G401.6 (cell line): ENCODE data around the gene TM9SF1.
A peak's percentile ranks its signal among the peaks of the same experiment; 100 is the strongest.
"Not testable (repeated sequence)": the region's sequence is repeated elsewhere in the genome, so short reads cannot be mapped to it uniquely, and the experiment has no call there.

Experiments
- FAIRE-seq: peaks from 2 replicates; lab custom pipeline; 2012; peaks lifted over from hg19 to GRCh38; lab: Jason Lieb, UNC

Gene TM9SF1

GRCh38 chr14:24222987-24223386 is 27.7 kb upstream of the TM9SF1 start:
- FAIRE-seq: not testable (repeated sequence)

DNA sequence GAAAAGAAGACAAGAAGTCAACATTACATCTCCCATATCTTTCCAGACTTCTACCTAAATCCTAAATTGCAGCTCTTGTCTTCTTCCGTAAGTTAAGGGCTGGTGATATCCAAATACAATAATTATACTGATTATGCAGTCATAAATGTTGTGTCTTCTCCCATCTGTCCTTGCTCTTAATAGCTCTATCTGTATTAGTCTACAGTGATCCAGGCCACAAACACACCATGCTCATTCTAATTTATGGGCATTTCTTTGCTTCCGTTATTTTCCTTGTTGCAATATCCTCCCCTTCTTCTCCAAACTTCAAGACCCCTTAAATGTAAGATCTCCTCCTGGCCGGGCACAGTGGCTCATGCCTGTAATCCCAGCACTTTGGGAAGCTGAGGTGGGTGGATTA is 24.3 kb upstream of the TM9SF1 start:
- no peak for FAIRE-seq

- no peak for FAIRE-seq
These were observed 23.8 kb upstream of the TM9SF1 start for GRCh38 chr14:24219080-24219479.

DNA sequence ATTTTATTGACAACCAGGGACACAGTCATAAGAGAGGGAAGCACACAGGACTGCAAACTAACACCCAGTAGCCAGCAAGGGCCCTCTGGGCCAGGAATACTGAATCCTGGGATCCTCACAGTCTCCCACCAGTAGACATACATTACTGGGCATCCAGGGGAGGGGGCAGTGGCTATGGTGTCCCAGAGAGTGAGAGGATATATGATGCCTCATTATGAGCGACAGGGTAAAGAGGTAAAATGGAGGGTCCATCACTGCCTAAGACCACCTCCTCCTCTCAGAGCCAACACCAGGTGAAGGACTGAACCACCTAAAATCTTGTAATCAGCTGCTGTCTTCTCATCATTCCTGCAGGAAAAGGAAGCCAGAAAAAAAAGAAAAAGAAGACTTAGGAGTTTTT is 21.6 kb upstream of the TM9SF1 start:
- not testable (repeated sequence) for FAIRE-seq

GRCh38 chr14:24216345-24216699 is 21.1 kb upstream of the TM9SF1 start:
- FAIRE-seq: no peak

DNA sequence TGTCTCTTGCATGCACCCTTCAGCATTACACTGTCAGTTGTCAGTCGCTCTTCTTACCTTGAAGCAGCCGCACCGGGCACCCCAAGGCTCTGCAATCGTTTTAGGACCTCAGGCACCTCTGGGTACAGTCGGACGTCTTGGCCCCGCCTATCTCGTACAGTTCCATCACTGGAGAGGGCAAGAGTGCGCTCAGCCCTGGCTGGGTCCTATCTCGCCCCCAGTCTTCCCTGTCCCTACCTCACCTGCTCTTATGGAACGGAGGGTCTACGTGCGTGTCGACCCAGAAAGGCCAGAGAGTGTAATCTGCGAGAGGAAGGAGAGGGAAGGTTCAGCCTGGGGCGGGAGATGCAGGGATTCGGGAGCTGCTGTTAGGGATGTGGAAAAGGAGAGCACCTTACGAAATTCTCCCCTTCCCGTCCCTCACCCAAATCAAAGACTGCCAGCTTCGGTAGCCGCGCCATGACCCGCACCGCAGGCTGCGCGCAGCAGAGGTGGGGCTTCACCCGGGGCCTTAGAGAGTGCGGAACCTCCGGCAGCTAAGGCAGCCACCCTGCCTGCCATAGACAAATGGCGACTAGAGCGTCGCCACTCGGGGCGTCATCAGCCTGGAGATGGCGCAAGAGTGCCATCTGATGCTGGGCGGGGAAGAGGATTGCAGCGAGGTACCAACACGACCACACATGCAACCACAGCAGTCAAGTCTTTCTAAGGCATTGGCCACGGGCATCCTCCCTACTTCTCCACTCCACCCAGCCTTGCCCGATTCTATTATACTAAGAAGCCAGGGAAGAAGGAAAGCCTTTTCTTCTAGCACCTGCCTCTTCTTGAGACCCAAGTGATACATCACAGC is 20.5 kb upstream of the TM9SF1 start, which contains the start of gene MDP1:
TSS of gene MDP1 (minus strand) at position 572 of the 850 bp plus-strand sequence. CDS start at position 461, 111 bp downstream.
- peak; percentile 60 for FAIRE-seq

GRCh38 chr14:24213866-24214662 is 18.8 kb upstream of the TM9SF1 start:
- FAIRE-seq: no peak

DNA sequence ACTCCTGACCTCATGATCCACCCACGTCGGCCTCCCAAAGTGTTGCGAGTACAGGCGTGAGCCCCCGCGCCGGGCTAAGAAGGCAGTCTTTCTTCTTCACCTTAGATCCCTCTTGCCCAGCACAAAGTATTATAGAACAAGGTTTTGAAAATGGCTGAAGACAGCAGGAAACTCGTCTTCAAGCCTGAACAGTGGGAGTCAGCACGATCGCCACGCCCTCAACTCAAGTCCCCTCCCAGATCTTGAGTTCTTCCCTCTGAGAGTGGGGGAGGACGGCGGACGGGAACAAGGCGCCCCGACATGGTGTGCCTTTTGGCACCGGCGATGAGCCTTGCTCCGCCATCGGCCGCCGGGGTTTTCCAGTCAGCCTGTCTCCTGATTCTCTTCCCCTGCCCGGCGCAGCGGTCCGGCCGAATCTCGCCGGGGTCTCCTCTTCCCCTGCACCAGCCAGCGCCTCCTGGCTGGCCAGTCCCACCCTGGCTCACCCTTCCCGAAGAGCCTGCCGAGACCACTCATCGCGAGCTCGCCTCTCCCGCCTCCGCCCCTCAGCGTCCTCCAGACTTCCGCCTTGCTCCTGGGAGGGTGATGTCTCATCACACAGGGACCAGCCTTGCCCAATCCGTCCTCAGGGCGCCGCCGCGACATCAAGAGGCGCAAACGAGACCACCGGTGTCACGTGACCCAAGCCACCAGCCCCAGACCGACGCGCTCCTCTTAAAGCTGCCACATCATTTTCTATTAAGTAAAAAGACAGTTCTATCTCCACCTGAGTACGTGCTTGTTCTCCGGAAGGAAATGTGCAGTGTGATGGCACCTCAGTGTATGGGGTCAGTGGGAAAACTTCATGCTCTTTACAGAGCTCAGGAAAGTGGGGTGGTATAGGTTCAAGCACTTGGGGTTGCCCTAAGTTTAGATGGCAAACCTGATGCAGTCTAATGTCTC is 18.0 kb upstream of the TM9SF1 start, which contains the start of gene CHMP4A:
TSS of gene CHMP4A (minus strand) at position 565 of the 942 bp plus-strand sequence. CDS start at position 516, 49 bp downstream.
- FAIRE-seq: peak; percentile 93

- FAIRE-seq: no peak
These were observed 16.1 kb upstream of the TM9SF1 start for GRCh38 chr14:24211311-24211710.

DNA sequence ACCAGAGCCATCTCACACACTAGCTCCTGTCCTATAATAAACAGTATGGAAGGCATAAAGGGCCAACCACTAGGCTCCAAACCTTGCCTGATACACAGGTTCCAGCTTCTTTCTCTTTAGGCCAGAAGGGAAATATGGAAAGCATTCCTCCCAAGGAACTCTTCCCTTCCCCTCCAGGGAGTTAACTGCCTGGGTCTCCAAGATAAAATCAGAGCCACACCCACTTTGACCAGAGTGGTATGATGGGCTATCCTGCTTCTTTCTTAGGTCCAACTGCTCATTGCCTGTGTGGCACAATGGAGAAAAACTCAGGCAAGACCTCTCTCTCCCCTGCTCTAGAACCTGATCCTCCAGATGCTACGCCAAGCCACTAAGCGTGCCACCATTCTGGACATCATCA is 12.4 kb upstream of the TM9SF1 start:
- FAIRE-seq: no peak

DNA sequence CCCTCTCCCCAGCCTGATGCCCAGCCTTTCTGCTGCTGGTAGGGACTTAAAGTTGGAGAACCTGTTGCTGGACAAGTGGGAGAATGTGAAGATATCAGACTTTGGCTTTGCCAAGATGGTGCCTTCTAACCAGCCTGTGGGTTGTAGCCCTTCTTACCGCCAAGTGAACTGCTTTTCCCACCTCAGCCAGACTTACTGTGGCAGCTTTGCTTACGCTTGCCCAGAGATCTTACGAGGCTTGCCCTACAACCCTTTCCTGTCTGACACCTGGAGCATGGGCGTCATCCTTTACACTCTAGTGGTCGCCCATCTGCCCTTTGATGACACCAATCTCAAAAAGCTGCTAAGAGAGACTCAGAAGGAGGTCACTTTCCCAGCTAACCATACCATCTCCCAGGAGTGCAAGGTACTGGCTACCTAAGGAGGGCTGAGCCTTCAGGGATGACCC is 11.9 kb upstream of the TM9SF1 start:
- no peak for FAIRE-seq

- FAIRE-seq: no peak
These were observed 11.2 kb upstream of the TM9SF1 start for GRCh38 chr14:24206260-24207103.

- no peak for FAIRE-seq
These were observed 9.2 kb upstream of the TM9SF1 start for GRCh38 chr14:24204163-24205146.

GRCh38 chr14:24203249-24203886 is 8.1 kb upstream of the TM9SF1 start:
- not testable (repeated sequence) for FAIRE-seq

- FAIRE-seq: not testable (repeated sequence)
These were observed 7.3 kb upstream of the TM9SF1 start for GRCh38 chr14:24202538-24202937.

GRCh38 chr14:24198814-24199524 is 3.7 kb upstream of the TM9SF1 start:
- FAIRE-seq: no peak

DNA sequence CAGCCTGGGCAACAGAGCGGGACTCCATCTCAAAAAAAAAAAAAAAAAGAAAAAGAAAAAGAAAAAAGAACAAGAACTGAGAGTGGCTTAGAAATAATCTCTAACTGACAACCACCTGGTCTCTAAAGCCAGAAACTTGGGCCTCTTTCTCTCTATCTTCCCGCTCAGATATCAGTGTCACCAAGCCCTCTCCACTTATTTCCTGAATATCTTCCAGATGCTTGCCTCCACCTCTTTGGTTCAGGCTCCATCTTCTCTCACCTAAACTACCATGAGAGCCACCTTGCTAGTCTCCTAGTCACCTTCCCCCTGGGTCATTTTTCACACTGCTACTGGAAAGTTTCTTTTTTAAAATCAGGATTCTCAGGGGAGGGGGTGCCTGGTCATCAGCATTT is 1.8 kb upstream of the TM9SF1 start:
- FAIRE-seq: no peak
